H1 (cell line): Measurements from ENCODE around the gene PHF13. TPM values are rescaled to one million over a fixed set of nuclear protein-coding genes. Genes with fewer than 3 reads are reported as not detected.
"Not testable (repeated sequence)": the region's sequence is repeated elsewhere in the genome, so short reads cannot be mapped to it uniquely, and the experiment has no call there.

Experiments
- CTCF ChIA-PET: fragments of 300-600 bp; sonication (Branson Sonifier 250); formaldehyde crosslinking; loops from one replicate; lab custom pipeline; 2021; ENCODE audit not compliant: partially characterized antibody; lab: Charles Lee
- POLR2A ChIA-PET: fragments of 300-600 bp; sonication (Branson Sonifier 250); formaldehyde crosslinking; loops from one replicate; lab custom pipeline; 2021; ENCODE audit warnings: inconsistent platforms; ENCODE audit not compliant: partially characterized antibody; lab: Charles Lee
- DNase-seq, 2 experiments: peaks; one replicate each; pipeline versions ENCODE4 v3.0.0 to v3.0.0-alpha.2; 2010 to 2022; ENCODE audit warnings: low spot score in 2 of 2, low read depth in 1 of 2, mixed read lengths in 1 of 2
- FAIRE-seq: peaks from 2 replicates; lab custom pipeline; 2011; peaks lifted over from hg19 to GRCh38; lab: Jason Lieb, UNC
- H2AFZ ChIP-seq: 2 replicates; pipeline ENCODE4 v1.8.1; 2012; ENCODE audit warnings: low read length, inconsistent platforms
- H2AK5ac ChIP-seq: 2 replicates; pipeline ENCODE4 v1.6.1; 2013; ENCODE audit warnings: low read depth, low read length
- H2BK120ac ChIP-seq: replicated peaks from 2 replicates; pipeline ENCODE3; 2013; ENCODE audit warnings: low read depth, low read length, inconsistent platforms
- H2BK12ac ChIP-seq: 2 replicates; pipeline ENCODE4 v1.6.1; 2013; ENCODE audit warnings: low read depth, low read length
- H2BK15ac ChIP-seq: 2 replicates; pipeline ENCODE4 v1.6.1; 2013; ENCODE audit warnings: low read length
- H2BK20ac ChIP-seq: 2 replicates; pipeline ENCODE4 v1.6.1; 2013; ENCODE audit warnings: low read length
- H2BK5ac ChIP-seq: 2 replicates; pipeline ENCODE4 v1.6.1; 2013; ENCODE audit warnings: low read depth, low read length
- H3K14ac ChIP-seq: 2 replicates; pipeline ENCODE4 v1.6.1; 2013; ENCODE audit warnings: inconsistent platforms; ENCODE audit not compliant: insufficient read length
- H3K18ac ChIP-seq: 2 replicates; pipeline ENCODE4 v1.6.1; 2013; ENCODE audit warnings: low read length; ENCODE audit errors: extremely low read depth
- H3K23ac ChIP-seq: 2 replicates; pipeline ENCODE4 v1.6.1; 2013; ENCODE audit warnings: inconsistent platforms; ENCODE audit not compliant: insufficient read length
- H3K23me2 ChIP-seq: 2 replicates; pipeline ENCODE4 v1.6.1; 2013; ENCODE audit warnings: low read depth, low read length
- H3K27ac ChIP-seq: 2 replicates; pipeline ENCODE4 v1.6.1; 2011; ENCODE audit warnings: low read depth, low read length, inconsistent platforms
- H3K27me3 ChIP-seq, 4 experiments: replicated peaks in 1 of 4; 1 replicate in 1 of 4; 2 replicates in 3 of 4; pipeline versions ENCODE4 v1.6.1 to v1.8.1; 2011 to 2013; ENCODE audit warnings: low read length in 3 of 4, mild to moderate bottlenecking in 3 of 4, inconsistent platforms in 2 of 4, mixed read lengths in 2 of 4, moderate library complexity in 1 of 4; ENCODE audit not compliant: control insufficient read depth in 3 of 4, insufficient read depth in 3 of 4; ENCODE audit errors: extremely low read depth in 1 of 4
- H3K36me3 ChIP-seq, 4 experiments: 2 replicates each; pipeline versions ENCODE4 v1.6.1 to v1.8.1; 2011 to 2013; ENCODE audit warnings: mild to moderate bottlenecking in 4 of 4, low read length in 3 of 4, moderate library complexity in 2 of 4, control low read depth in 1 of 4, inconsistent platforms in 1 of 4; ENCODE audit not compliant: insufficient read depth in 4 of 4, control insufficient read depth in 2 of 4
- H3K4ac ChIP-seq: replicated peaks from 2 replicates; pipeline ENCODE3; 2013; ENCODE audit warnings: low read length, low read depth, mixed read lengths, inconsistent platforms; ENCODE audit not compliant: insufficient read length
- H3K4me1 ChIP-seq, 4 experiments: replicated peaks in 1 of 4; 1 replicate in 1 of 4; 2 replicates in 3 of 4; pipeline versions ENCODE4 v1.6.1 to v1.8.1; 2011 to 2013; ENCODE audit warnings: low read length in 3 of 4, inconsistent platforms in 2 of 4, mixed read lengths in 1 of 4; ENCODE audit not compliant: insufficient read depth in 4 of 4, control insufficient read depth in 3 of 4
- H3K4me2 ChIP-seq, 2 experiments: 2 replicates each; pipeline versions ENCODE4 v1.6.1 to v1.8.1; 2011 to 2013; ENCODE audit warnings: low read depth in 2 of 2, low read length in 2 of 2, control low read depth in 1 of 2, inconsistent platforms in 1 of 2, mild to moderate bottlenecking in 1 of 2; ENCODE audit not compliant: insufficient read depth in 1 of 2
- H3K4me3 ChIP-seq, 4 experiments: fragments of 200-600, 300-600 bp in 1 of 4; sonication (generic), shearing (Covaris generic), sonication (Bioruptor Twin) in 1 of 4; 2 replicates each; pipeline versions ENCODE4 v1.5.1 to v1.8.1; 2011 to 2016; ENCODE audit warnings: low read length in 4 of 4, low read depth in 3 of 4, control low read depth in 2 of 4, inconsistent platforms in 2 of 4, mild to moderate bottlenecking in 2 of 4, mixed read lengths in 1 of 4, moderate library complexity in 1 of 4; ENCODE audit not compliant: insufficient read depth in 2 of 4; ENCODE audit errors: extremely low read depth in 1 of 4
- H3K56ac ChIP-seq: replicated peaks from 2 replicates; pipeline ENCODE3; 2013; ENCODE audit warnings: low read depth, mild to moderate bottlenecking, mixed read lengths, low read length, inconsistent platforms; ENCODE audit not compliant: insufficient read length
- H3K79me1 ChIP-seq: 2 replicates; pipeline ENCODE4 v1.6.1; 2013; ENCODE audit warnings: low read depth, low read length, control low read depth
- H3K79me2 ChIP-seq, 2 experiments: 2 replicates each; pipeline versions ENCODE4 v1.6.1 to v1.8.1; 2012 to 2013; ENCODE audit warnings: low read length in 2 of 2, mild to moderate bottlenecking in 2 of 2, inconsistent platforms in 1 of 2; ENCODE audit not compliant: insufficient read depth in 2 of 2, control insufficient read depth in 1 of 2
- H3K9ac ChIP-seq, 4 experiments: replicated peaks in 1 of 4; 1 replicate in 1 of 4; 2 replicates in 3 of 4; pipeline versions ENCODE4 v1.6.1 to v1.8.1; 2011 to 2013; ENCODE audit warnings: low read depth in 3 of 4, low read length in 3 of 4, control low read depth in 2 of 4, mild to moderate bottlenecking in 2 of 4, moderate library complexity in 2 of 4, inconsistent platforms in 1 of 4; ENCODE audit errors: extremely low read depth in 1 of 4
- H3K9me3 ChIP-seq, 2 experiments: 2 replicates each; pipeline versions ENCODE4 v1.6.1 to v1.8.1; 2012 to 2013; ENCODE audit warnings: mild to moderate bottlenecking in 2 of 2, moderate library complexity in 2 of 2, control low read depth in 1 of 2, inconsistent platforms in 1 of 2, low read depth in 1 of 2, low read length in 1 of 2, mixed read lengths in 1 of 2; ENCODE audit not compliant: insufficient read depth in 2 of 2
- H4K20me1 ChIP-seq, 2 experiments: replicated peaks in 1 of 2; 2 replicates each; pipeline versions ENCODE3 to v1.8.1; 2011 to 2013; ENCODE audit warnings: inconsistent platforms in 2 of 2, low read length in 2 of 2, mild to moderate bottlenecking in 1 of 2; ENCODE audit not compliant: insufficient read depth in 2 of 2, control insufficient read depth in 1 of 2
- H4K5ac ChIP-seq: 2 replicates; pipeline ENCODE4 v1.6.1; 2013; ENCODE audit warnings: low read length, low read depth, mixed read lengths, inconsistent platforms; ENCODE audit not compliant: insufficient read length
- H4K8ac ChIP-seq: 2 replicates; pipeline ENCODE4 v1.8.0; 2013; ENCODE audit warnings: mild to moderate bottlenecking, moderate library complexity, low read length, inconsistent platforms; ENCODE audit not compliant: insufficient read depth; ENCODE audit errors: extremely low read depth
- H4K91ac ChIP-seq: replicated peaks from 2 replicates; pipeline ENCODE3; 2013; ENCODE audit warnings: low read length, mixed read lengths, inconsistent platforms; ENCODE audit not compliant: insufficient read length
- CHD2 ChIP-seq: IDR thresholded peaks from 2 replicates; pipeline ENCODE4 v1.6.1; 2012; ENCODE audit warnings: low read length, improper control_type of control experiment
- GABPA ChIP-seq: IDR thresholded peaks from 2 replicates; pipeline ENCODE4 v1.6.1; 2011; ENCODE audit warnings: mild to moderate bottlenecking, low read length, moderate library complexity, borderline replicate concordance; ENCODE audit not compliant: insufficient read depth
- KDM5A ChIP-seq: fragments of 200-600 bp; IDR thresholded peaks from 2 replicates; pipeline ENCODE4 v1.7.1; 2012; ENCODE audit warnings: mild to moderate bottlenecking, low read length, inconsistent platforms, mixed read lengths
- RAD21 ChIP-seq, 2 experiments: IDR thresholded peaks in 1 of 2; conservative IDR thresholded peaks in 1 of 2; 2 replicates each; pipeline ENCODE4 v1.6.1; 2011; ENCODE audit warnings: low read depth in 2 of 2, low read length in 2 of 2, improper control_type of control experiment in 1 of 2, inconsistent platforms in 1 of 2, mild to moderate bottlenecking in 1 of 2, moderate library complexity in 1 of 2
- RBBP5 ChIP-seq: IDR thresholded peaks from 2 replicates; pipeline ENCODE4 v1.7.1; 2012; ENCODE audit warnings: low read depth, mild to moderate bottlenecking, inconsistent platforms, low read length, moderate library complexity, borderline replicate concordance
- SIRT6 ChIP-seq: IDR thresholded peaks from one replicate; pipeline ENCODE4 v1.7.1; 2012; ENCODE audit warnings: low read length, inconsistent platforms
- SP4 ChIP-seq: IDR thresholded peaks from 2 replicates; pipeline ENCODE4 v1.6.1; 2012; ENCODE audit warnings: low read length, inconsistent platforms
- WGBS, 2 experiments: shearing (Covaris generic) in 1 of 2; methylation state at CpG; one replicate each; pipeline versions ENCODE4 v1.1.6 to v1.1.7; 2013 to 2015; ENCODE audit warnings: low lambda C conversion rate in 2 of 2, mixed read lengths in 2 of 2, inconsistent platforms in 1 of 2, low coverage in 1 of 2, missing lambda C conversion rate in 1 of 2; ENCODE audit not compliant: insufficient replicate concordance in 2 of 2, insufficient coverage in 1 of 2, insufficient read length in 1 of 2; ENCODE audit errors: extremely low coverage in 1 of 2, missing lambda C conversion rate in 1 of 2; 5-methylcytosine and 5-hydroxymethylcytosine counted together
- polyA plus RNA-seq, 7 experiments: library from polyadenylated mRNA; depleted of rRNA in 3 of 7; stranded (reverse) in 5 of 7; unstranded in 2 of 7; fragments of >200 nt in 5 of 7; fragments of 200-250 nt in 2 of 7; gene quantifications; 1 replicate in 5 of 7; 2 replicates in 1 of 7; 4 replicates in 1 of 7; pipeline versions ENCODE4 v1.2.1 to v1.2.3, GENCODE V29; 2011 to 2013; ENCODE audit warnings: missing spikeins in 2 of 7, mixed read lengths in 2 of 7
- total RNA-seq: library from RNA; stranded (reverse); fragmentation: NEBNext Ultra II Directional; extraction: Animal tissue kit (Norgen Biotek cat#: 25700); gene quantifications from 2 replicates; pipeline ENCODE4 v1.2.1, GENCODE V29; 2021
- TF ChIP-seq, protein P1 (sequence below): IDR thresholded peaks from 2 replicates; pipeline ENCODE4 v1.6.1; 2011; ENCODE audit warnings: low read length, improper control_type of control experiment

Gene PHF13
- total and polyA plus RNA-seq, 2 of the 8 experiments (the other 6 are each of a cell fraction or from before 2014, with no cell fraction given) = 11.7 to 39.6 TPM

DNA sequence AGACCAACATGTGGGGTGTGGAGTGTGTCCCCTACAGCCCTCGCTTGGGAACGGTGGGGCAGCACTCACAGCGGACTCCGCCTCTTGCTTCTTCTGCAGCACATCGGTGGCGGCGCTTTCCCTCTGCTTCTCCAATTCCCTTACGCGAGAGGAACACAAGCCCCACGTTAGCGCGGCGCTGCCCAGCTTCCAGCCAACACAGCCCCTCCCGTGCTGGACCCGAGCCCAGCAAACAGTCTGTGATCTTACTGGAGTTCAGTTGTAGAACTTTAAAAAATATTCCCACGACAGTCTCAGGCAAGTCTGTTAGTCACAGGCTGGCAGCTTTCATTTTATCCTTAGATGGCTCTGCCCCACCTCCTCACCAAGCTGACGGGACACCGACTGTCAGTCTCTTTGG is 24.7 kb downstream of the PHF13 start (continued):
- no peak for TF ChIP-seq GABPA
- no peak for TF ChIP-seq SIRT6
- TF ChIP-seq RBBP5 = no peak
- TF ChIP-seq SP4 = no peak
- TF ChIP-seq, protein P1, sequence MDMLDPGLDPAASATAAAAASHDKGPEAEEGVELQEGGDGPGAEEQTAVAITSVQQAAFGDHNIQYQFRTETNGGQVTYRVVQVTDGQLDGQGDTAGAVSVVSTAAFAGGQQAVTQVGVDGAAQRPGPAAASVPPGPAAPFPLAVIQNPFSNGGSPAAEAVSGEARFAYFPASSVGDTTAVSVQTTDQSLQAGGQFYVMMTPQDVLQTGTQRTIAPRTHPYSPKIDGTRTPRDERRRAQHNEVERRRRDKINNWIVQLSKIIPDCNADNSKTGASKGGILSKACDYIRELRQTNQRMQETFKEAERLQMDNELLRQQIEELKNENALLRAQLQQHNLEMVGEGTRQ = no peak
- TF ChIP-seq CHD2 = no peak
- TF ChIP-seq RAD21 (IDR thresholded peaks at IDR 0.05 in 1 of 2, conservative IDR thresholded peaks at IDR 0.05 in 1 of 2; ENCODE audit: low read depth in 2 of 2, low read length in 2 of 2) = no peak
- no peak for TF ChIP-seq KDM5A

DNA sequence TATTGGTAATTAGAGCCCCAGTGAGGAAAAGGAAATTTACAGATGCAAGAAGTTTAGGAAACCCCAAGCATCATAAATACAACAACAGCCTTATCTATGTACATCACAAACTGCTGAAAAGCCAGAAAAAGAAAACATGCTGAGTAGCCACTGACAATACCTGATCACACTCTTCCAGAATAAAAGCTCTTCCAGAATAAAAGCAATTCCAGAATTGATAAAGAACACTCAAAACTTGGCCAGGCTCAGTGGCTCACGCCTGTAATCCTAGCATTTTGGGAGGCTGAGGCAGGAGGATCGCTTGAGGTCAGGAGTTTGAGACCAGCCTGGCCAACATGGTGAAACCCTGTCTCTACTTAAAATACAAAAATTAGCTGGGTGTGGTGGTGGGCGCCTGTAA is 27.3 kb downstream of the PHF13 start:
- H3K23me2 ChIP-seq, H3K4me1 ChIP-seq, H3K4ac ChIP-seq, H2BK12ac ChIP-seq, H4K8ac ChIP-seq, FAIRE-seq, H3K23ac ChIP-seq, H4K20me1 ChIP-seq, H3K27ac ChIP-seq, H3K79me1 ChIP-seq, H4K91ac ChIP-seq, DNase-seq, H3K4me2 ChIP-seq, H3K14ac ChIP-seq, H3K79me2 ChIP-seq, H3K9ac ChIP-seq, H2BK5ac ChIP-seq, H2BK120ac ChIP-seq, H4K5ac ChIP-seq, H2BK20ac ChIP-seq, H3K27me3 ChIP-seq, H3K56ac ChIP-seq, H3K9me3 ChIP-seq, H3K4me3 ChIP-seq, H2AK5ac ChIP-seq, H2AFZ ChIP-seq, H2BK15ac ChIP-seq, H3K18ac ChIP-seq: not testable (repeated sequence)
- CTCF ChIA-PET = interaction anchor here (1.2 to 1.6 kb wide), 2 partner anchors 15 to 66 kb away, joined by 3 read pairs; no protein-coding TSS in a partner anchor
- 76% methylated on average over 3 of the region's 3 CpGs; no CpG with 5 or more reads in 1 of the 2 experiments for WGBS, 2 experiments
- POLR2A ChIA-PET = interaction anchor here (1.1 to 1.3 kb wide), 4 partner anchors 8 to 88 kb away, joined by 3 to 8 read pairs (median 4); partner anchors contain the start of gene KLHL21
- H3K36me3 ChIP-seq = peaks cover 34 to 75% (median 67%) of the 10 kb centered on the region in 4 experiments
